GM12878 (cell line): ENCODE results near the gene TXLNB. TPM values are rescaled to one million over a fixed set of nuclear protein-coding genes. Genes with fewer than 3 reads are reported as not detected.
A peak's percentile ranks its signal among the peaks of the same experiment; 100 is the strongest.

Experiments
- ATAC-seq: fragments of 200-7000 bp; cut with Tn5 transposase; 3 replicates; pipeline ENCODE4 v1.9.1; 2020; ENCODE audit warnings: mild to moderate bottlenecking, moderate library complexity
- BruUV-seq: library from RNA; stranded (reverse); fragments of 400-500 nt; replicated peaks from 2 replicates; lab custom pipeline; 2021; lab: Mats Ljungman, UMichigan
- CTCF ChIA-PET: fragments of 300-600 bp; sonication (Branson Sonifier 250); formaldehyde crosslinking; extraction: SDS; loops from one replicate; lab custom pipeline; 2021; ENCODE audit warnings: inconsistent platforms; lab: Yijun Ruan, JAX
- POLR2A ChIA-PET: fragments of 350-600 bp; formaldehyde crosslinking; extraction: SDS; loops from one replicate; lab custom pipeline; 2021; ENCODE audit warnings: inconsistent platforms; lab: Charles Lee
- RAD21 ChIA-PET: fragments of 300-600 bp; sonication (Branson Sonifier 250); formaldehyde crosslinking; loops from one replicate; lab custom pipeline; 2023; ENCODE audit warnings: antibody characterized with exemption; ENCODE audit not compliant: unreplicated experiment; lab: Charles Lee
- SMC1A ChIA-PET: fragments of 300-600 bp; sonication (Branson Sonifier 250); formaldehyde crosslinking; loops from one replicate; lab custom pipeline; 2023; ENCODE audit not compliant: unreplicated experiment, uncharacterized antibody; lab: Charles Lee
- DNase-seq: peaks from one replicate; pipeline ENCODE4 v3.0.0-alpha.2; 2011; ENCODE audit warnings: low read depth, low spot score
- FAIRE-seq: peaks from 3 replicates; lab custom pipeline; 2011; peaks lifted over from hg19 to GRCh38; lab: Jason Lieb, UNC
- H2AFZ ChIP-seq: 2 replicates; pipeline ENCODE4 v1.6.0; 2011; ENCODE audit warnings: low read depth, low read length, control low read depth; ENCODE audit not compliant: control insufficient read depth
- H3K27ac ChIP-seq: 2 replicates; pipeline ENCODE4 v1.5.1; 2011; ENCODE audit warnings: control low read depth; ENCODE audit not compliant: control insufficient read depth, insufficient read depth
- H3K27me3 ChIP-seq, 2 experiments: replicated peaks in 1 of 2; 2 replicates each; pipeline versions ENCODE4 v1.6.0 to v1.6.1; 2011; ENCODE audit warnings: low read length in 1 of 2; ENCODE audit not compliant: control insufficient read depth in 2 of 2, insufficient read depth in 2 of 2
- H3K36me3 ChIP-seq, 2 experiments: 2 replicates each; pipeline ENCODE4 v1.5.1; 2011; ENCODE audit warnings: low read length in 1 of 2; ENCODE audit not compliant: control insufficient read depth in 2 of 2, insufficient read depth in 2 of 2
- H3K4me1 ChIP-seq: 2 replicates; pipeline ENCODE4 v1.6.1; 2011; ENCODE audit warnings: mild to moderate bottlenecking, low read length, moderate library complexity, mixed read lengths; ENCODE audit not compliant: control insufficient read depth, insufficient read depth
- H3K4me2 ChIP-seq: 2 replicates; pipeline ENCODE4 v1.6.0; 2011; ENCODE audit warnings: control low read depth; ENCODE audit not compliant: control insufficient read depth, insufficient read depth
- H3K4me3 ChIP-seq: fragments of 200-600 bp; sonication (generic); 2 replicates; pipeline ENCODE4 v1.5.1; 2016
- H3K79me2 ChIP-seq: 2 replicates; pipeline ENCODE4 v1.6.0; 2011; ENCODE audit warnings: low read length; ENCODE audit not compliant: control insufficient read depth, insufficient read depth
- H3K9ac ChIP-seq: 2 replicates; pipeline ENCODE4 v1.8.0; 2011; ENCODE audit warnings: low read length, control low read depth, mixed read lengths; ENCODE audit not compliant: control insufficient read depth, insufficient read depth
- H3K9me3 ChIP-seq: replicated peaks from 3 replicates; pipeline ENCODE4 v1.5.1; 2011; ENCODE audit warnings: mild to moderate bottlenecking, low read length; ENCODE audit not compliant: control insufficient read depth, insufficient read depth
- H4K20me1 ChIP-seq: 2 replicates; pipeline ENCODE4 v1.6.0; 2011; ENCODE audit not compliant: control insufficient read depth, insufficient read depth
- CBX3 ChIP-seq: fragments of 200-600 bp; sonication (generic); IDR thresholded peaks from 2 replicates; pipeline ENCODE4 v1.6.1; 2016; ENCODE audit warnings: low read depth, borderline replicate concordance
- NFYA ChIP-seq: IDR thresholded peaks from 2 replicates; pipeline ENCODE4 v1.6.1; 2011; ENCODE audit warnings: low read depth, mild to moderate bottlenecking, low read length, improper control_type of control experiment, borderline replicate concordance
- SKIL ChIP-seq: fragments of 450-650 bp; IDR thresholded peaks from 2 replicates; pipeline ENCODE4 v1.6.1; 2017; ENCODE audit warnings: mild to moderate bottlenecking, low read depth, inconsistent platforms; ENCODE audit not compliant: poor library complexity, severe bottlenecking
- TAF1 ChIP-seq: IDR thresholded peaks from 2 replicates; pipeline ENCODE4 v1.6.1; 2011; ENCODE audit warnings: mild to moderate bottlenecking, low read depth, low read length, borderline replicate concordance
- ZNF274 ChIP-seq: IDR thresholded peaks from one replicate; pipeline ENCODE4 v1.8.0; 2011; ENCODE audit not compliant: insufficient read length, insufficient read depth
- WGBS: methylation state at CpG from one replicate; pipeline ENCODE4 v1.1.6; 2016; ENCODE audit warnings: low lambda C conversion rate; ENCODE audit not compliant: insufficient replicate concordance, insufficient coverage; ENCODE audit errors: missing lambda C conversion rate; 5-methylcytosine and 5-hydroxymethylcytosine counted together
- in situ Hi-C: fragments of 300-500 bp; cut with MboI; formaldehyde crosslinking; loops from 9 replicates; pipeline ENCODE4 v1.14.3; 2018; ENCODE audit warnings: mixed read lengths
- intact Hi-C: fragments of 100-400 bp; cut with micrococcal nuclease; formaldehyde crosslinking; loops from one replicate; pipeline ENCODE4 v1.14.2; 2022; ENCODE audit not compliant: unreplicated experiment
- polyA plus RNA-seq, 11 experiments: library from polyadenylated mRNA; depleted of rRNA in 4 of 11; unstranded in 6 of 11; stranded (reverse) in 5 of 11; fragments of >200 nt; fragmentation: Nextera tagmentation in 4 of 11; fragmentation: Illumina TruSeq in 1 of 11; extraction: Ambion mirVana in 4 of 11; extraction: Trizol in 1 of 11; gene quantifications; 1 replicate in 1 of 11; 2 replicates in 10 of 11; pipeline versions ENCODE4 v1.2.1 to v1.2.3, GENCODE V29; 2011 to 2016; ENCODE audit warnings: inconsistent platforms in 2 of 11, missing spikeins in 2 of 11, low read depth in 1 of 11
- total RNA-seq, 4 experiments: library from RNA; depleted of rRNA in 3 of 4; stranded (reverse); fragments of >200 nt in 3 of 4; fragmentation: Illumina TruSeq in 1 of 4; extraction: Trizol in 1 of 4; gene quantifications; 2 replicates each; pipeline versions ENCODE4 v1.2.1 to v1.2.3, GENCODE V29; 2013 to 2021

Gene TXLNB
- total and polyA plus RNA-seq, 10 of the 15 experiments (the other 5 are each of a cell fraction or from before 2014, with no cell fraction given) = 0.07 to 1.3 (median 0.22) TPM; not detected in 1

GRCh38 chr6:139316622-139317317 is 25.0 kb upstream of the TXLNB start:
- no TSS peak for BruUV-seq
- SMC1A ChIA-PET = interaction anchor here (0.9 to 1.6 kb wide), 3 partner anchors 10 to 25 kb away, joined by 4 read pairs; partner anchors contain the start of gene TXLNB
- FAIRE-seq (peak; percentile 69), DNase-seq (no peak), ATAC-seq (no peak)
- no peaks in the 10 kb centered on the region for H3K9me3 ChIP-seq
- no peaks in the 10 kb centered on the region for H3K36me3 ChIP-seq
- H3K9ac ChIP-seq = no peak overlapping the region
- CTCF ChIA-PET = interaction anchor here (0.7 to 1.4 kb wide), 4 partner anchors 8 to 557 kb away, joined by 3 read pairs; no protein-coding TSS in a partner anchor
- H3K27ac ChIP-seq = no peak overlapping the region
- H3K27me3 ChIP-seq = no peaks in the 10 kb centered on the region
- H2AFZ ChIP-seq = no peak overlapping the region
- 22% methylated on average over 2 of the region's 2 CpGs for WGBS
- H4K20me1 ChIP-seq = no peaks in the 10 kb centered on the region
- POLR2A ChIA-PET = no interaction called here
- RAD21 ChIA-PET = interaction anchor here (1.4 kb wide), 2 partner anchors 25 to 47 kb away, joined by 3 to 5 read pairs; partner anchors contain the start of gene TXLNB
- H3K4me2 ChIP-seq = no peak overlapping the region
- in situ Hi-C loops = no loop called here
- intact Hi-C loops = no loop called here
- TF ChIP-seq TAF1 (no peak), NFYA (no peak), ZNF274 (no peak), CBX3 (no peak), SKIL (no peak)
- no peaks in the 10 kb centered on the region for H3K79me2 ChIP-seq
- H3K4me1 ChIP-seq = no peaks in the 10 kb centered on the region
- H3K4me3 ChIP-seq = no peak overlapping the region
